H1 (cell line): ENCODE data around the gene CLN6. TPM values are rescaled to one million over a fixed set of nuclear protein-coding genes. Genes with fewer than 3 reads are reported as not detected.

ENCODE experiments used
- ASH2L ChIP-seq: fragments of 200-600, 300-600 bp; sonication (generic); IDR thresholded peaks from one replicate; pipeline ENCODE4 v1.7.1; 2017; ENCODE audit warnings: low read length
- EZH2 ChIP-seq: fragments of 200-600 bp; sonication (generic); IDR thresholded peaks from 2 replicates; pipeline ENCODE4 v1.7.1; 2012; ENCODE audit warnings: low read depth, mild to moderate bottlenecking, moderate library complexity, low read length, inconsistent platforms; ENCODE audit not compliant: severe bottlenecking
- GABPA ChIP-seq: IDR thresholded peaks from 2 replicates; pipeline ENCODE4 v1.6.1; 2011; ENCODE audit warnings: mild to moderate bottlenecking, low read length, moderate library complexity, borderline replicate concordance; ENCODE audit not compliant: insufficient read depth
- GTF2F1 ChIP-seq: IDR thresholded peaks from 2 replicates; pipeline ENCODE4 v1.6.1; 2012; ENCODE audit warnings: low read depth, low read length, improper control_type of control experiment, borderline replicate concordance
- KDM4A ChIP-seq: IDR thresholded peaks from one replicate; pipeline ENCODE4 v1.7.1; 2012; ENCODE audit warnings: low read depth, mild to moderate bottlenecking, moderate library complexity, low read length, inconsistent platforms; ENCODE audit not compliant: severe bottlenecking
- POU5F1 ChIP-seq: IDR thresholded peaks from 2 replicates; pipeline ENCODE4 v1.6.1; 2011; ENCODE audit warnings: low read depth, mild to moderate bottlenecking, low read length, moderate library complexity
- RNF2 ChIP-seq: fragments of 200-900, 300-1000 bp; sonication (generic); IDR thresholded peaks from 2 replicates; pipeline ENCODE4 v1.7.1; 2016; ENCODE audit warnings: borderline replicate concordance, low read depth, mild to moderate bottlenecking, antibody characterized with exemption, low read length; ENCODE audit not compliant: poor library complexity, severe bottlenecking; ENCODE audit errors: missing control alignments
- RXRA ChIP-seq: IDR thresholded peaks from 2 replicates; pipeline ENCODE4 v1.6.1; 2011; ENCODE audit warnings: low read depth, mild to moderate bottlenecking, low read length, moderate library complexity; ENCODE audit not compliant: insufficient read depth
- SIX5 ChIP-seq: IDR thresholded peaks from 2 replicates; pipeline ENCODE4 v1.6.1; 2011; ENCODE audit warnings: mild to moderate bottlenecking, low read depth, low read length
- SRF ChIP-seq: IDR thresholded peaks from 2 replicates; pipeline ENCODE4 v1.6.1; 2011; ENCODE audit warnings: mild to moderate bottlenecking, low read depth, low read length, moderate library complexity
- TBP ChIP-seq: IDR thresholded peaks from 2 replicates; pipeline ENCODE4 v1.6.1; 2011; ENCODE audit warnings: low read depth, low read length, improper control_type of control experiment
- TCF12 ChIP-seq: IDR thresholded peaks from 2 replicates; pipeline ENCODE4 v1.6.1; 2011; ENCODE audit warnings: low read depth, mild to moderate bottlenecking, low read length
- TEAD4 ChIP-seq: IDR thresholded peaks from 2 replicates; pipeline ENCODE4 v1.6.1; 2012; ENCODE audit warnings: low read depth, low read length, inconsistent platforms, mixed read lengths
- ZNF274 ChIP-seq: IDR thresholded peaks from 2 replicates; pipeline ENCODE4 v1.7.0; 2012; ENCODE audit warnings: low read length, borderline replicate concordance; ENCODE audit errors: extremely low read depth
- polyA plus RNA-seq, 7 experiments: library from polyadenylated mRNA; depleted of rRNA in 3 of 7; stranded (reverse) in 5 of 7; unstranded in 2 of 7; fragments of >200 nt in 5 of 7; fragments of 200-250 nt in 2 of 7; gene quantifications; 1 replicate in 5 of 7; 2 replicates in 1 of 7; 4 replicates in 1 of 7; pipeline versions ENCODE4 v1.2.1 to v1.2.3, GENCODE V29; 2011 to 2013; ENCODE audit warnings: missing spikeins in 2 of 7, mixed read lengths in 2 of 7
- total RNA-seq: library from RNA; stranded (reverse); fragmentation: NEBNext Ultra II Directional; extraction: Animal tissue kit (Norgen Biotek cat#: 25700); gene quantifications from 2 replicates; pipeline ENCODE4 v1.2.1, GENCODE V29; 2021

Gene CLN6
- total and polyA plus RNA-seq, 2 of the 8 experiments (the other 6 are each of a cell fraction or from before 2014, with no cell fraction given): 60.0 to 137 TPM

DNA sequence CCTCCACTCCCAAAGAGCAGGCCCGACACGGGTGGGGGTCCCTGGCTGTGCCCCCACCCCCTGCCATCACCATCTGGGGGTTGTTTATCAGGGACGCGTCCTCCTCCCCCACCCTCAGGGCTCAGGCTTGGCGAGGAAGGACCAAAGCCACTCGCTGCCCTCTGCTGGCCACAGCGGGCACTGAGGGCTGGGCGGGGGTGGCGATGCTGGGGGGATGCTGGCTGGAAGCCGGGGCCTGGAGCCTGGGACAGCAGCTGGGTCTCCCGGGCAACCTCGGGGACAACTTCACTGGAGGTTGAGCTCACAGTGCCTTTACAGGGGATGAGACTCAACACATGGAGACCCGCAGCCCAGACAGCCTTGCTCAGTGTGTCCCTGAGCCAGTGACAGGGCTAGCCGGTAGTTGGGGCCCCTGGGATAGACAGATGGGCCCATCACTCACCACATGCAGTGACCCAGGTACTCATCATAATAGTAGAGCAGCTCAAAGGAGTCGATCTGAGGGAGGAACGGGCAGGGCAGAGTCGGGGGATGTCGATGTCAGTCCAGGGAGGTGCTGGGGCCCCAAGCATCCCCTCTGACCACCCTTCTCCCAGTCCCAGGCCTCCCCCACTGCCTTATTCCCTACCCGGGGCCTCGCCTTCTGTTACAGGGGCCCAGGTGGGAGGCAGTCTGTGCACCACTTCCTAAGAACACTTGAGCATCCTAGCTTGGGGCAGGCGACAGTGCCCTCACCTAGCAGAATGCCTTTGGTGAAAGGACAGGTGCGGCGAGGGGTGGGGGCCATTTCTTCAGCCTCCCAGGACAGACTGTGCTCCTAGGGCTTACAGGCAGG lies 18.5 kb downstream of the CLN6 start (continued):
- TF ChIP-seq RNF2 (no peak), ZNF274 (no peak), GABPA (no peak), TBP (no peak), TEAD4 (no peak), EZH2 (no peak), TCF12 (no peak), KDM4A (no peak), SIX5 (no peak), ASH2L (no peak), SRF (no peak), GTF2F1 (no peak), POU5F1 (no peak), RXRA (no peak)
